K562 (cell line): Measurements from ENCODE around the gene BHLHE40. TPM values are rescaled to one million over a fixed set of nuclear protein-coding genes. Genes with fewer than 3 reads are reported as not detected.

ENCODE experiments used
- ATF4 ChIP-seq: fragments of 450-650 bp; formaldehyde crosslinking; IDR thresholded peaks from 2 replicates; pipeline ENCODE4 v1.4.0; 2022; ENCODE audit warnings: mild to moderate bottlenecking, moderate library complexity
- C11orf30 ChIP-seq: fragments of 450-650 bp; IDR thresholded peaks from 2 replicates; pipeline ENCODE4 v1.6.1; 2016; ENCODE audit warnings: low read depth, mild to moderate bottlenecking
- CREB1 ChIP-seq, 2 experiments: sonication (generic) in 1 of 2; formaldehyde crosslinking in 1 of 2; IDR thresholded peaks; 2 replicates each; pipeline versions ENCODE4 v1.6.1 to v1.8.0; 2012 to 2022; ENCODE audit warnings: inconsistent platforms in 1 of 2, mild to moderate bottlenecking in 1 of 2, missing genetic modification reagents in 1 of 2, moderate library complexity in 1 of 2
- CXXC5 ChIP-seq: fragments of 250-450 bp; sonication (Bioruptor Pico); IDR thresholded peaks from 2 replicates; pipeline ENCODE4 v1.8.0; 2022; ENCODE audit warnings: inconsistent platforms, mild to moderate bottlenecking, moderate library complexity
- GATA2 ChIP-seq: sonication (generic); formaldehyde crosslinking; IDR thresholded peaks from 2 replicates; pipeline ENCODE4 v1.4.0; 2020; ENCODE audit warnings: mild to moderate bottlenecking, missing genetic modification reagents
- HBP1 ChIP-seq: fragments of 450-650 bp; formaldehyde crosslinking; IDR thresholded peaks from 2 replicates; pipeline ENCODE4 v1.4.0; 2022; ENCODE audit warnings: missing genetic modification characterization
- HNRNPLL ChIP-seq: fragments of 200-400 bp; formaldehyde crosslinking; IDR thresholded peaks from 2 replicates; pipeline ENCODE4 v1.6.1; 2017; ENCODE audit warnings: low read length, low read depth, mild to moderate bottlenecking; ENCODE audit not compliant: poor library complexity, severe bottlenecking
- KDM1A ChIP-seq, 2 experiments: fragments of 450-650 bp; IDR thresholded peaks; 2 replicates each; pipeline ENCODE4 v1.6.1; 2016; ENCODE audit warnings: mild to moderate bottlenecking in 2 of 2
- MYC ChIP-seq, 2 experiments: fragments of 250-450 bp in 1 of 2; sonication (Bioruptor Pico) in 1 of 2; IDR thresholded peaks; 2 replicates each; pipeline versions ENCODE4 v1.5.1 to v1.6.1; 2012 to 2021; ENCODE audit warnings: low read depth in 2 of 2, borderline replicate concordance in 1 of 2, improper control_type of control experiment in 1 of 2, low read length in 1 of 2, mild to moderate bottlenecking in 1 of 2, moderate library complexity in 1 of 2
- NFIX ChIP-seq: fragments of 250-450 bp; sonication (Bioruptor Pico); IDR thresholded peaks from 2 replicates; pipeline ENCODE4 v1.4.0; 2020; ENCODE audit warnings: low read depth, mild to moderate bottlenecking, moderate library complexity
- NUFIP1 ChIP-seq: fragments of 450-650 bp; IDR thresholded peaks from 2 replicates; pipeline ENCODE4 v1.6.1; 2018; ENCODE audit not compliant: partially characterized antibody
- RAD21 ChIP-seq, 2 experiments: fragments of 250-450 bp in 1 of 2; fragments of 450-650 bp in 1 of 2; sonication (Bioruptor Pico) in 1 of 2; formaldehyde crosslinking in 1 of 2; IDR thresholded peaks in 1 of 2; conservative IDR thresholded peaks in 1 of 2; 2 replicates each; pipeline versions ENCODE4 v1.4.0 to v1.8.0; 2020 to 2022; ENCODE audit warnings: mild to moderate bottlenecking in 2 of 2, moderate library complexity in 1 of 2
- TBP ChIP-seq: optimal IDR thresholded peaks from 2 replicates; pipeline ENCODE3; 2011; ENCODE audit warnings: low read depth, low read length, improper control_type of control experiment
- THAP12 ChIP-seq: fragments of 250-450 bp; sonication (Bioruptor Pico); IDR thresholded peaks from 2 replicates; pipeline ENCODE4 v1.9.0; 2021; ENCODE audit warnings: mild to moderate bottlenecking, inconsistent platforms
- ZFPM2 ChIP-seq: fragments of 250-450 bp; sonication (Bioruptor Pico); IDR thresholded peaks from 2 replicates; pipeline ENCODE4 v1.5.1; 2022; ENCODE audit warnings: mild to moderate bottlenecking
- ZNF23 ChIP-seq: fragments of 250-450 bp; sonication (Bioruptor Pico); IDR thresholded peaks from 2 replicates; pipeline ENCODE4 v1.4.0; 2020; ENCODE audit warnings: mild to moderate bottlenecking
- ZNF655 ChIP-seq: fragments of 250-450 bp; sonication (Bioruptor Pico); IDR thresholded peaks from 2 replicates; pipeline ENCODE4 v1.5.0; 2021
- polyA plus RNA-seq, 8 experiments: library from polyadenylated mRNA; depleted of rRNA in 4 of 8; stranded (reverse) in 5 of 8; unstranded in 3 of 8; fragments of >200 nt; fragmentation: Nextera tagmentation in 2 of 8; fragmentation: Illumina TruSeq in 1 of 8; extraction: Ambion mirVana in 2 of 8; extraction: Trizol in 1 of 8; gene quantifications; 2 replicates each; pipeline versions ENCODE4 v1.2.1 to v1.2.3, GENCODE V29; 2011 to 2014; ENCODE audit warnings: inconsistent platforms in 1 of 8, missing spikeins in 1 of 8
- total RNA-seq, 7 experiments: library from RNA; depleted of rRNA in 6 of 7; stranded (reverse); fragments of >200 nt in 6 of 7; fragmentation: Illumina TruSeq in 2 of 7; extraction: Trizol in 2 of 7; gene quantifications; 2 replicates each; pipeline versions ENCODE4 v1.2.1 to v1.2.3, GENCODE V29; 2011 to 2021; ENCODE audit warnings: low replicate concordance in 1 of 7
- TF ChIP-seq, protein P1 (sequence below): fragments of 250-450 bp; sonication (Bioruptor Pico); IDR thresholded peaks from 2 replicates; pipeline ENCODE4 v1.8.0; 2022; ENCODE audit warnings: moderate library complexity, mild to moderate bottlenecking, inconsistent platforms

Gene BHLHE40
- total and polyA plus RNA-seq, 9 of the 15 experiments (the other 6 are each of a cell fraction or from before 2014, with no cell fraction given) = 12.0 to 83.9 (median 31.4) TPM

GRCh38 chr3:4979428-4980228 is at the start of gene BHLHE40 (continued):
- TF ChIP-seq ZNF655 (CRISPR knock-in tag) (no peak), ATF4 (CRISPR knock-in tag) (peak; percentile 29; the same call in 1 of the 2 replicates), HBP1 (CRISPR knock-in tag) (0 out of 2 replicates have a peak, but pooled peaks have one; percentile 39), CXXC5 (CRISPR knock-in tag) (peak; percentile 40), NUFIP1 (no peak), MYC (IDR thresholded peaks at IDR 0.05; ENCODE audit: low read depth, low read length) (no peak; the same call in 1 of the 2 replicates), MYC (CRISPR knock-in tag; IDR thresholded peaks at IDR 0.05; ENCODE audit: borderline replicate concordance, low read depth) (peak; percentile 61; the same call in 1 of the 2 replicates), CREB1 (IDR thresholded peaks at IDR 0.05) (peak; percentile 27; the same call in 1 of the 2 replicates), CREB1 (CRISPR knock-in tag; IDR thresholded peaks at IDR 0.05) (0 out of 2 replicates have a peak, but pooled peaks have one; percentile 25), GATA2 (CRISPR knock-in tag) (no peak), C11orf30 (no peak), TBP (peak; percentile 78), HNRNPLL (peak; percentile 51), KDM1A (IDR thresholded peaks at IDR 0.05) (no peak), NFIX (CRISPR knock-in tag) (no peak), THAP12 (CRISPR knock-in tag) (peak; percentile 70; the same call in 1 of the 2 replicates), RAD21 (CRISPR knock-in tag; conservative IDR thresholded peaks at IDR 0.05 in 1 of 2, IDR thresholded peaks at IDR 0.05 in 1 of 2) (no peak), ZNF23 (CRISPR knock-in tag) (no peak), ZFPM2 (CRISPR knock-in tag) (peak; percentile 44; the same call in 1 of the 2 replicates)
- TF ChIP-seq, protein P1, sequence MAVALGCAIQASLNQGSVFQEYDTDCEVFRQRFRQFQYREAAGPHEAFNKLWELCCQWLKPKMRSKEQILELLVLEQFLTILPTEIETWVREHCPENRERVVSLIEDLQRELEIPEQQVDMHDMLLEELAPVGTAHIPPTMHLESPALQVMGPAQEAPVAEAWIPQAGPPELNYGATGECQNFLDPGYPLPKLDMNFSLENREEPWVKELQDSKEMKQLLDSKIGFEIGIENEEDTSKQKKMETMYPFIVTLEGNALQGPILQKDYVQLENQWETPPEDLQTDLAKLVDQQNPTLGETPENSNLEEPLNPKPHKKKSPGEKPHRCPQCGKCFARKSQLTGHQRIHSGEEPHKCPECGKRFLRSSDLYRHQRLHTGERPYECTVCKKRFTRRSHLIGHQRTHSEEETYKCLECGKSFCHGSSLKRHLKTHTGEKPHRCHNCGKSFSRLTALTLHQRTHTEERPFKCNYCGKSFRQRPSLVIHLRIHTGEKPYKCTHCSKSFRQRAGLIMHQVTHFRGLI (CRISPR knock-in tag) = no peak
